ENCODE data around the gene MKX. TPM values are rescaled to one million over a fixed set of nuclear protein-coding genes. Genes with fewer than 3 reads are reported as not detected.

Gene MKX
- total and polyA plus RNA-seq, 4 donors: 0.50 to 3.5 (median 1.4) TPM

- no peak overlapping the region for H3K27ac ChIP-seq (ENCODE audit: low read depth in 1 of 2, low read length in 1 of 2)
- no peak for ATAC-seq (ENCODE audit: insufficient read depth, low FRiP score)
- H3K9me3 ChIP-seq (ENCODE audit: control insufficient read depth in 4 of 4, insufficient read depth in 3 of 4, low read length in 3 of 4): peaks cover 0 to 2% (median 0%) of the 10 kb centered on the region in 4 donors
- TF ChIP-seq CTCF (IDR thresholded peaks at IDR 0.05; ENCODE audit: control extremely low read depth, extremely low read depth): no peak
- H3K4me1 ChIP-seq (ENCODE audit: control insufficient read depth in 5 of 5, insufficient read depth in 5 of 5, low read length in 5 of 5): peaks cover 0 to 47% (median 15%) of the 10 kb centered on the region in 5 donors
- H3K9ac ChIP-seq (ENCODE audit: insufficient read depth in 1 of 2, low read length in 2 of 2): peak overlapping the region in 1 of 2 donors; percentile 55
- H3K4me3 ChIP-seq: peak overlapping the region; percentile 33
- DNase-seq: peak; percentile 45 to 66 (median 63)
- WGBS, 2 donors: 1 to 2% methylated on average over 64 to 70 of the region's 70 CpGs
- peaks cover 10 to 79% (median 72%) of the 10 kb centered on the region in 3 donors for H3K27me3 ChIP-seq (ENCODE audit: control insufficient read depth in 3 of 3, insufficient read depth in 3 of 3, low read length in 2 of 3)
- H3K36me3 ChIP-seq (ENCODE audit: control insufficient read depth in 4 of 4, insufficient read depth in 4 of 4, low read length in 4 of 4): no peaks in the 10 kb centered on the region
These were observed 1.5 kb downstream of the MKX start for GRCh38 chr10:27743877-27744801.

GRCh38 chr10:27743012-27743876 is 2.4 kb downstream of the MKX start:
- peaks cover 0 to 47% (median 15%) of the 10 kb centered on the region in 5 donors for H3K4me1 ChIP-seq (ENCODE audit: control insufficient read depth in 5 of 5, insufficient read depth in 5 of 5, low read length in 5 of 5)
- H3K9ac ChIP-seq (ENCODE audit: insufficient read depth in 1 of 2, low read length in 2 of 2): peak overlapping the region in 1 of 2 donors; percentile 55
- DNase-seq: peak; percentile 40 to 48 (median 42)
- peak overlapping the region in 1 of 2 donors; percentile 13 for H3K27ac ChIP-seq (ENCODE audit: low read depth in 1 of 2, low read length in 1 of 2)
- no peak for TF ChIP-seq CTCF (IDR thresholded peaks at IDR 0.05; ENCODE audit: control extremely low read depth, extremely low read depth)
- no peak for ATAC-seq (ENCODE audit: insufficient read depth, low FRiP score)
- no peaks in the 10 kb centered on the region for H3K36me3 ChIP-seq (ENCODE audit: control insufficient read depth in 4 of 4, insufficient read depth in 4 of 4, low read length in 4 of 4)
- peaks cover 10 to 76% (median 71%) of the 10 kb centered on the region in 3 donors for H3K27me3 ChIP-seq (ENCODE audit: control insufficient read depth in 3 of 3, insufficient read depth in 3 of 3, low read length in 2 of 3)
- H3K4me3 ChIP-seq: peak overlapping the region; percentile 33
- H3K9me3 ChIP-seq (ENCODE audit: control insufficient read depth in 4 of 4, insufficient read depth in 3 of 4, low read length in 3 of 4): peaks cover 0 to 2% (median 0%) of the 10 kb centered on the region in 4 donors
- WGBS, 2 donors: 1% methylated on average over 74 to 75 of the region's 75 CpGs

- peak; percentile 58 for TF ChIP-seq CTCF (IDR thresholded peaks at IDR 0.05; ENCODE audit: control extremely low read depth, extremely low read depth)
- peak; percentile 88 for ATAC-seq (ENCODE audit: insufficient read depth, low FRiP score)
- H3K9me3 ChIP-seq (ENCODE audit: control insufficient read depth in 4 of 4, insufficient read depth in 3 of 4, low read length in 3 of 4): peaks cover 0 to 2% (median 0%) of the 10 kb centered on the region in 4 donors
- H3K9ac ChIP-seq (ENCODE audit: insufficient read depth in 1 of 2, low read length in 2 of 2): no peak overlapping the region
- DNase-seq: peak; percentile 80 to 91 (median 88)
- H3K27me3 ChIP-seq (ENCODE audit: control insufficient read depth in 3 of 3, insufficient read depth in 3 of 3, low read length in 2 of 3): peaks cover 10 to 72% (median 67%) of the 10 kb centered on the region in 3 donors
- WGBS, 2 donors: 0 to 1% methylated on average over 69 to 75 of the region's 75 CpGs
- H3K4me1 ChIP-seq (ENCODE audit: control insufficient read depth in 5 of 5, insufficient read depth in 5 of 5, low read length in 5 of 5): peaks cover 0 to 47% (median 15%) of the 10 kb centered on the region in 5 donors
- peak overlapping the region in 1 of 2 donors; percentile 13 for H3K27ac ChIP-seq (ENCODE audit: low read depth in 1 of 2, low read length in 1 of 2)
- H3K4me3 ChIP-seq: peak overlapping the region; percentile 33
- H3K36me3 ChIP-seq (ENCODE audit: control insufficient read depth in 4 of 4, insufficient read depth in 4 of 4, low read length in 4 of 4): no peaks in the 10 kb centered on the region
These were observed 3.2 kb downstream of the MKX start for GRCh38 chr10:27742195-27743011.

Measured in lung (tissue), 12 donors.